NT2/D1 (cell line): ENCODE data around the gene GDPGP1.

Experiments used
- SUZ12 ChIP-seq: IDR thresholded peaks from 2 replicates; pipeline ENCODE4 v1.6.1; 2011; ENCODE audit not compliant: insufficient read length, insufficient read depth; ENCODE audit errors: extremely low read depth
- YY1 ChIP-seq: IDR thresholded peaks from 2 replicates; pipeline ENCODE4 v1.6.1; 2011; ENCODE audit not compliant: insufficient read length, insufficient read depth
- ZNF274 ChIP-seq: IDR thresholded peaks from 2 replicates; pipeline ENCODE4 v1.6.1; 2011; ENCODE audit warnings: mild to moderate bottlenecking, low read depth, low read length

GRCh38 chr15:90191344-90191687 is 42.7 kb upstream of the GDPGP1 start:
- TF ChIP-seq YY1 (no peak), SUZ12 (no peak), ZNF274 (no peak)
